HG03571 (cell line): Measurements from ENCODE around the gene MAG.
"Not testable (repeated sequence)": the region's sequence is repeated elsewhere in the genome, so short reads cannot be mapped to it uniquely, and the experiment has no call there.

Experiments
- ATAC-seq: cut with Tn5 transposase; IDR thresholded peaks from one replicate; pipeline ENCODE4 v1.9.1; 2021; ENCODE audit not compliant: unreplicated experiment

MAG gene

DNA sequence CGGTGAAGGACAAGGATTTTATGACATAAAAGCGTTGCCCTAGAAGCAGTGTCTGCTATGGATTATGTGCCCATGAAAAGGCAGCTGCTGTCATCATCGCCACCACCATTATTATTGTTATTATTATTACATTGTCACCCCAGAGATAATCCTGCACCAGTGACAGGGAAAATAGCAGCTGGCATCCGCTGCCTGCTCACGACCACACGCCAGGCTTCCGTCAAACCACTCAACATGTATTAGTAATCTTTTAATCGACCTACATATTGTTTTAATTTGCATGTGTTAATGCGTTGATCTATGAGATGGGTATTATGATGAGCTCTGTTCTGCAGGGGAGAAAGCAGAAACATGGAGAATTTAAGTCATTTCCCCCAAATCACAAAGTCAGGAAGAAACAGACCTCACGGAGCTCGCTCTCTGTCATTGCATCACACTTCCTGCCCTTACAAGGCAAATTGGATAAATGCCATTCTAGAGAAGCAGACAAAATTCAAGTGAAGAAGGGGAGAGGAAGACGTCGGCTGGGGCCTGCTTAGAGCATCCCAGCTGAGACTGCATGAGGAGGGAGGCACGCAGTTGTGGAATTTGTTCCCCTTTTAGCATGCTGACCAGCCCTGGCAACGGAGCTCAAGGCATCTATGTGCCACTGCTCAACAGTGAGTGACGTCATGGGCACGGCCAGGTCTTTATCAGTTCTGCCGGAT is 66.1 kb downstream of the MAG start, which contains the start of gene FFAR3:
Gene FFAR3 (plus strand): TSS at position 594 of the 707 bp plus-strand sequence. CDS start 431 bp downstream, outside the sequence.
- no peak for ATAC-seq

DNA sequence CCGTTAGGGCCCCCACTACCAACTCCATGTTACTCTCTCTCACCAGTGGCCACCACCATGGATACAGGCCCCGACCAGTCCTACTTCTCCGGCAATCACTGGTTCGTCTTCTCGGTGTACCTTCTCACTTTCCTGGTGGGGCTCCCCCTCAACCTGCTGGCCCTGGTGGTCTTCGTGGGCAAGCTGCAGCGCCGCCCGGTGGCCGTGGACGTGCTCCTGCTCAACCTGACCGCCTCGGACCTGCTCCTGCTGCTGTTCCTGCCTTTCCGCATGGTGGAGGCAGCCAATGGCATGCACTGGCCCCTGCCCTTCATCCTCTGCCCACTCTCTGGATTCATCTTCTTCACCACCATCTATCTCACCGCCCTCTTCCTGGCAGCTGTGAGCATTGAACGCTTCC is 66.9 kb downstream of the MAG start:
- ATAC-seq = not testable (repeated sequence)

DNA sequence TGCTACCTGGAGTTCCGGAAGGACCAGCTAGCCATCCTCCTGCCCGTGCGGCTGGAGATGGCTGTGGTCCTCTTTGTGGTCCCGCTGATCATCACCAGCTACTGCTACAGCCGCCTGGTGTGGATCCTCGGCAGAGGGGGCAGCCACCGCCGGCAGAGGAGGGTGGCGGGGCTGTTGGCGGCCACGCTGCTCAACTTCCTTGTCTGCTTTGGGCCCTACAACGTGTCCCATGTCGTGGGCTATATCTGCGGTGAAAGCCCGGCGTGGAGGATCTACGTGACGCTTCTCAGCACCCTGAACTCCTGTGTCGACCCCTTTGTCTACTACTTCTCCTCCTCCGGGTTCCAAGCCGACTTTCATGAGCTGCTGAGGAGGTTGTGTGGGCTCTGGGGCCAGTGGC is 67.4 kb downstream of the MAG start:
- ATAC-seq = not testable (repeated sequence)

DNA sequence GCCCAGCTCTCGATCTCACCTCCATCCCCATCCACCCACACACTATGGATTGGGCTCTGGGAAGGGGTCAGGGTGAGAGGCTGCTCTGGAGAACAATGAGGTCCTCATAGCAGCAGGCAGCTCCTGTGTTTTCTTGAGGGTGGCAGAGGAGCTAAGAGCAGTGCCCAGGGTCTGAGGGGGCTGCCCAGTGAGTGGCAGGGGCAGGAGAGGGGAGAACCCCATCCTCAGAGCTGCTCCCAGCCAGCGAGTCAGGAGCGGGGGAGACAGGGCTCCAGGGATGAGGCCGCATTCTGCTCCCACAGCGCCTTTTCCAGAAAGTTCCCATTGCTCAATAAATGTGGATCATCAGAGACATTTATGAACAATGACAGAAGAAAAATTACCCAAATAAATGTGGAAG is 68.1 kb downstream of the MAG start:
- not testable (repeated sequence) for ATAC-seq

DNA sequence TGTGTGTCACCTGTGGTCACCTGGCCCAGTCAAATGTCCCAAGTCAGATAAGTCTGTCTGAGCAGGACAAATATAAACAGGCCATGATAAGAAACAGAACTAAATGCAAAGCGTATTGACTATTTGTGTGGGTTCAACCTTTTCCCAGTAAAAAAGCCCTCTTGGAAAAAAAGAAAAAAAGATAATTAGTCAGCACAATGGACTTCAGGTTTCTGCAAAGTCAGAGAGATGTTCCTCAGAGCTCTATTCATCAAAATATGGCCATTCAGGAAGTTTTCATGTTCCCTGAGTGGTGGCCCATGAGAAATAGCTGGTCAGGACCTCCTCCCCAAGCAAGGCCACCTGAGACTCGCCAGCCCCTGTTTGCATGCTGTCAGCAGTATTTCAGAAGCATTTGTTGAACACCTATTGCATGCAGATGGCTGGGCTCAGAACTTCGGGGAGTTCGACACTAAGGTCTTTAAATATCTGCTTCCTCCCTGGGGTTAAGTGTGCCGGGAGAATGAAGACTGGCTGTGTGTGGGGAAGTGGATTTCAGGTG is 69.0 kb downstream of the MAG start:
- ATAC-seq = no peak

DNA sequence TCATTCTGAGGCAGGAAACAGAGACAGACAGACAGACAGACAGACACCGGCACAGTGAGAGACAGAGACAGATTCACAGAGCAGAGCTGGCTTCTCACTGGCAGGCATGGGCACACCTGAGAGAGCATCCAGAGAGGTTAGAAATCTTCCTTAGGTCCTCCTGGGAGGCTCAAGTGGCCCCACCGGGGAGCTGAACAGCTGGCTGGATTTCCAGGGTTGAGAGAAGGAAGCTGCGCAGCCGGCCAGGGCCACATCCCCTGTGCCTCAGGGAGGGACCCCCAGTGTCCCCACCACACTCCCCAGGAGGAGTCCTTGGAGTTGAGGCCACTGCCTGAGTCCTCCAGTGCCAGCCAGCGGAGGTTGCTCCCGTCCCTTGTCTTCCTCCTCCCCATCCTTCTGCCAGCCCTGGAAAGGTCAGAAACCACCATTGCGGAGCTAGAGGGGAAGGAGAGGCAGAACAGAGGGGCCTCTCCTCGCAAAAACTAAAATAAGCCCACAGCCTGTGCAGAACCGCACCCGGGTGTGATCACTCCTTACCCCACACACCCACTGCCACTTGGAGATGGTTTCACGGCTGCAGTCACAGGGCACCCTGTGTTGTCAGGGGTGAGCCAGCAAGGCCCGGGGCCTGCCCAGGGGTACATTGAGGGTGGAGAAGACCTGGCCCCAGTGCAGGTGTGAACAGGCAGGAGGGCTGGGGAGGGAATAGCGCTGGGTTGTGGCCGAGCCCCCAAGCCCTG is 70.5 kb downstream of the MAG start:
- no peak for ATAC-seq

DNA sequence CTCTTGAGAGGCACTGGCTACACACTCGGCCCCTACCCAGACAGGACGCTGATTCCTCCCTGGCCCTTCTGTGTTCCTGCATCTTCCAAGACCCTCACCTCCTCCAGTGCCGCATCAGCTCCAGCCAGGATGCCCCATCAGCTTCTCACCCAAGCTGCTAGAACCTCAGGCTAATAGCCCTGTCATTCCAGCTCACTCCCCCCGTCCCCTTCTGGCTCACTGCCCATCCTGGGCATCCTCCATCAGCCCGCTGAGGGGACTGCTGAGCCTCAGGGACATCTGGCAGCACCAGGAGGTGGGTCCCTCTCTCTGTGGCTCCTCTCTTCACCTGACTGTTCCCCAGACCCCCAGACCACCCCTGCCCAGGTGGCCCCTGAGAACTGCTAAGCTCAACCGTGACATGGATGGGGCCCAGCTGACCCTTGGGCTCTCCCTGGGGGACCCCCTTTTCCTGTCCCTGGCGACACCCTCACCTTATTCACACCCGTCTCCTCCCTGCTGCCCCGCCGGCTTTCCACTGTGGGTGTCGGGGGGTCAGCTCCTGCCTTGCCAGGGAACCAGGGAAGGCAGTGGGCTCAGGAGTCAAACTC is 71.1 kb downstream of the MAG start:
- ATAC-seq = no peak
